ENCODE data around the gene TH. TPM values are rescaled to one million over a fixed set of nuclear protein-coding genes. Genes with fewer than 3 reads are reported as not detected.

The TH gene
- total RNA-seq, 1 donor from 2014 or later, result not detected

- Mint-ChIP-seq H3K4me1 (ENCODE audit: low read depth) (no peaks in the 10 kb centered on the region), H3K9me3 (no peaks in the 10 kb centered on the region), H3K4me3 (ENCODE audit: low read depth) (no peak overlapping the region), H3K27me3 (ENCODE audit: low read depth) (no peaks in the 10 kb centered on the region), H3K36me3 (ENCODE audit: low read depth) (no peaks in the 10 kb centered on the region), H3K27ac (no peak overlapping the region)
- no peak for DNase-seq (ENCODE audit: low spot score)
- intact Hi-C loops (cut with micrococcal nuclease), result no loop called here
Measured at GRCh38 chr11:2174361-2174760, 2.7 kb upstream of the TH start.

GRCh38 chr11:2173761-2174160, 2.1 kb upstream of the TH start:
- intact Hi-C loops (cut with micrococcal nuclease), result no loop called here
- Mint-ChIP-seq H3K27me3 (ENCODE audit: low read depth) (no peaks in the 10 kb centered on the region), H3K9me3 (no peaks in the 10 kb centered on the region), H3K4me3 (ENCODE audit: low read depth) (no peak overlapping the region), H3K27ac (no peak overlapping the region), H3K36me3 (ENCODE audit: low read depth) (no peaks in the 10 kb centered on the region), H3K4me1 (ENCODE audit: low read depth) (no peaks in the 10 kb centered on the region)
- no peak for DNase-seq (ENCODE audit: low spot score)

GRCh38 chr11:2173150-2173693, 1.6 kb upstream of the TH start:
- H3K27ac Mint-ChIP-seq, result no peak overlapping the region
- H3K4me1 Mint-ChIP-seq (ENCODE audit: low read depth), result no peaks in the 10 kb centered on the region
- H3K4me3 Mint-ChIP-seq (ENCODE audit: low read depth), result no peak overlapping the region
- intact Hi-C loops (cut with micrococcal nuclease), result no loop called here
- no peaks in the 10 kb centered on the region for H3K27me3 Mint-ChIP-seq (ENCODE audit: low read depth)
- DNase-seq (ENCODE audit: low spot score), result no peak
- no peaks in the 10 kb centered on the region for H3K36me3 Mint-ChIP-seq (ENCODE audit: low read depth)
- no peaks in the 10 kb centered on the region for H3K9me3 Mint-ChIP-seq

GRCh38 chr11:2172676-2173075, 1.1 kb upstream of the TH start:
- no peaks in the 10 kb centered on the region for H3K9me3 Mint-ChIP-seq
- DNase-seq (ENCODE audit: low spot score), result no peak
- intact Hi-C loops (cut with micrococcal nuclease), result no loop called here
- no peaks in the 10 kb centered on the region for H3K4me1 Mint-ChIP-seq (ENCODE audit: low read depth)
- no peak overlapping the region for H3K4me3 Mint-ChIP-seq (ENCODE audit: low read depth)
- no peaks in the 10 kb centered on the region for H3K36me3 Mint-ChIP-seq (ENCODE audit: low read depth)
- no peak overlapping the region for H3K27ac Mint-ChIP-seq
- H3K27me3 Mint-ChIP-seq (ENCODE audit: low read depth), result no peaks in the 10 kb centered on the region

GRCh38 chr11:2169626-2170570, 1.7 kb downstream of the TH start:
- intact Hi-C loops (cut with micrococcal nuclease), result no loop called here
- Mint-ChIP-seq H3K9me3 (no peaks in the 10 kb centered on the region), H3K27me3 (ENCODE audit: low read depth) (no peaks in the 10 kb centered on the region), H3K27ac (no peak overlapping the region), H3K36me3 (ENCODE audit: low read depth) (no peaks in the 10 kb centered on the region), H3K4me3 (ENCODE audit: low read depth) (no peak overlapping the region), H3K4me1 (ENCODE audit: low read depth) (no peaks in the 10 kb centered on the region)
- no peak for DNase-seq (ENCODE audit: low spot score)

GRCh38 chr11:2169005-2169378, 2.6 kb downstream of the TH start:
- intact Hi-C loops (cut with micrococcal nuclease), result no loop called here
- no peak for DNase-seq (ENCODE audit: low spot score)
- H3K36me3 Mint-ChIP-seq (ENCODE audit: low read depth), result no peaks in the 10 kb centered on the region
- H3K27ac Mint-ChIP-seq, result no peak overlapping the region
- no peaks in the 10 kb centered on the region for H3K9me3 Mint-ChIP-seq
- H3K27me3 Mint-ChIP-seq (ENCODE audit: low read depth), result no peaks in the 10 kb centered on the region
- no peaks in the 10 kb centered on the region for H3K4me1 Mint-ChIP-seq (ENCODE audit: low read depth)
- H3K4me3 Mint-ChIP-seq (ENCODE audit: low read depth), result no peak overlapping the region

GRCh38 chr11:2168286-2169004, 3.2 kb downstream of the TH start:
- no peak for DNase-seq (ENCODE audit: low spot score)
- no peak overlapping the region for H3K27ac Mint-ChIP-seq
- H3K27me3 Mint-ChIP-seq (ENCODE audit: low read depth), result no peaks in the 10 kb centered on the region
- no peaks in the 10 kb centered on the region for H3K9me3 Mint-ChIP-seq
- no peaks in the 10 kb centered on the region for H3K36me3 Mint-ChIP-seq (ENCODE audit: low read depth)
- H3K4me3 Mint-ChIP-seq (ENCODE audit: low read depth), result no peak overlapping the region
- intact Hi-C loops (cut with micrococcal nuclease), result no loop called here
- H3K4me1 Mint-ChIP-seq (ENCODE audit: low read depth), result no peaks in the 10 kb centered on the region

- Mint-ChIP-seq H3K27me3 (ENCODE audit: low read depth) (no peaks in the 10 kb centered on the region), H3K4me1 (ENCODE audit: low read depth) (no peaks in the 10 kb centered on the region), H3K4me3 (ENCODE audit: low read depth) (no peak overlapping the region), H3K27ac (no peak overlapping the region), H3K9me3 (no peaks in the 10 kb centered on the region), H3K36me3 (ENCODE audit: low read depth) (no peaks in the 10 kb centered on the region)
- intact Hi-C loops (cut with micrococcal nuclease), result no loop called here
- no peak for DNase-seq (ENCODE audit: low spot score)
Measured at GRCh38 chr11:2167141-2168045, 4.2 kb downstream of the TH start.

- Mint-ChIP-seq H3K4me3 (ENCODE audit: low read depth) (no peak overlapping the region), H3K27ac (no peak overlapping the region), H3K4me1 (ENCODE audit: low read depth) (no peaks in the 10 kb centered on the region), H3K27me3 (ENCODE audit: low read depth) (no peaks in the 10 kb centered on the region), H3K36me3 (ENCODE audit: low read depth) (no peaks in the 10 kb centered on the region), H3K9me3 (no peaks in the 10 kb centered on the region)
- DNase-seq (ENCODE audit: low spot score), result no peak
- intact Hi-C loops (cut with micrococcal nuclease), result no loop called here
Measured at GRCh38 chr11:2166091-2166851, 5.3 kb downstream of the TH start.

- Mint-ChIP-seq H3K4me1 (ENCODE audit: low read depth) (no peaks in the 10 kb centered on the region), H3K9me3 (no peaks in the 10 kb centered on the region), H3K36me3 (ENCODE audit: low read depth) (no peaks in the 10 kb centered on the region), H3K27ac (no peak overlapping the region), H3K4me3 (ENCODE audit: low read depth) (no peak overlapping the region), H3K27me3 (ENCODE audit: low read depth) (no peaks in the 10 kb centered on the region)
- intact Hi-C loops (cut with micrococcal nuclease), result no loop called here
- DNase-seq (ENCODE audit: low spot score), result no peak
Measured at GRCh38 chr11:2165571-2165970, 6.0 kb downstream of the TH start.

GRCh38 chr11:2164861-2165555, 6.6 kb downstream of the TH start:
- no peak overlapping the region for H3K27ac Mint-ChIP-seq
- H3K4me3 Mint-ChIP-seq (ENCODE audit: low read depth), result no peak overlapping the region
- H3K36me3 Mint-ChIP-seq (ENCODE audit: low read depth), result no peaks in the 10 kb centered on the region
- no peaks in the 10 kb centered on the region for H3K27me3 Mint-ChIP-seq (ENCODE audit: low read depth)
- no peaks in the 10 kb centered on the region for H3K9me3 Mint-ChIP-seq
- no peaks in the 10 kb centered on the region for H3K4me1 Mint-ChIP-seq (ENCODE audit: low read depth)
- intact Hi-C loops (cut with micrococcal nuclease), result no loop called here
- DNase-seq (ENCODE audit: low spot score), result no peak

Measured in activated T-helper 2 cell treated with anti-CD3 and anti-CD28 coated beads, Interferon-gamma antibody, Interleukin-2, Interleukin-4, amounts not matched to agents 10 μg/mL and 5 μg/mL and 100 μg/mL, durations not matched to agents 14 hours and 24 hours and 36 hours (primary cell).